Mononuclear cell (primary cell): ENCODE measurements around the gene NTRK3. TPM values are rescaled to one million over a fixed set of nuclear protein-coding genes. Genes with fewer than 3 reads are reported as not detected.

Source experiments
- H3K27me3 ChIP-seq: 2 replicates; pipeline ENCODE4 v1.6.0; 2011; ENCODE audit warnings: low read length, control low read depth; ENCODE audit not compliant: insufficient read depth
- H3K4me1 ChIP-seq: 2 replicates; pipeline ENCODE4 v1.5.1; 2011; ENCODE audit warnings: mild to moderate bottlenecking, low read length, control low read depth; ENCODE audit not compliant: insufficient read depth
- H3K4me3 ChIP-seq: 2 replicates; pipeline ENCODE4 v1.5.1; 2011; ENCODE audit warnings: mild to moderate bottlenecking, low read length, moderate library complexity
- H3K9me3 ChIP-seq: 2 replicates; pipeline ENCODE4 v1.5.1; 2011; ENCODE audit warnings: low read depth, mild to moderate bottlenecking, control low read depth, low read length
- total RNA-seq: library from RNA; depleted of rRNA; stranded (reverse); fragments of >200 nt; gene quantifications from one replicate; pipeline ENCODE4 v1.2.3, GENCODE V29; 2012

NTRK3 gene
- total RNA-seq, 1 donor: under 0.01 TPM

- H3K27me3 ChIP-seq: no peaks in the 10 kb centered on the region
- H3K4me1 ChIP-seq: no peaks in the 10 kb centered on the region
- H3K4me3 ChIP-seq: no peak overlapping the region
- H3K9me3 ChIP-seq: no peaks in the 10 kb centered on the region
These were observed 138.5 kb downstream of the NTRK3 start for GRCh38 chr15:88118035-88118434.

GRCh38 chr15:88115486-88116152, 140.9 kb downstream of the NTRK3 start:
- H3K27me3 ChIP-seq: no peaks in the 10 kb centered on the region
- H3K4me1 ChIP-seq: no peaks in the 10 kb centered on the region
- H3K4me3 ChIP-seq: no peak overlapping the region
- no peaks in the 10 kb centered on the region for H3K9me3 ChIP-seq

GRCh38 chr15:88113613-88114308, 142.8 kb downstream of the NTRK3 start:
- Histone ChIP-seq H3K9me3 (no peaks in the 10 kb centered on the region), H3K4me3 (no peak overlapping the region), H3K4me1 (no peaks in the 10 kb centered on the region), H3K27me3 (no peaks in the 10 kb centered on the region)

GRCh38 chr15:88108991-88109390, 147.5 kb downstream of the NTRK3 start:
- no peak overlapping the region for H3K4me3 ChIP-seq
- H3K4me1 ChIP-seq: no peaks in the 10 kb centered on the region
- no peaks in the 10 kb centered on the region for H3K27me3 ChIP-seq
- H3K9me3 ChIP-seq: no peaks in the 10 kb centered on the region

GRCh38 chr15:88108477-88108876, 148.1 kb downstream of the NTRK3 start:
- Histone ChIP-seq H3K27me3 (no peaks in the 10 kb centered on the region), H3K4me1 (no peaks in the 10 kb centered on the region), H3K9me3 (no peaks in the 10 kb centered on the region), H3K4me3 (no peak overlapping the region)

GRCh38 chr15:88106074-88106473, 150.5 kb downstream of the NTRK3 start:
- H3K4me1 ChIP-seq: no peaks in the 10 kb centered on the region
- no peaks in the 10 kb centered on the region for H3K27me3 ChIP-seq
- no peaks in the 10 kb centered on the region for H3K9me3 ChIP-seq
- H3K4me3 ChIP-seq: no peak overlapping the region

GRCh38 chr15:88104357-88104756, 152.2 kb downstream of the NTRK3 start:
- no peak overlapping the region for H3K4me3 ChIP-seq

GRCh38 chr15:88100181-88100580, 156.4 kb downstream of the NTRK3 start:
- no peak overlapping the region for H3K4me3 ChIP-seq
- no peaks in the 10 kb centered on the region for H3K4me1 ChIP-seq
- H3K9me3 ChIP-seq: no peaks in the 10 kb centered on the region
- no peaks in the 10 kb centered on the region for H3K27me3 ChIP-seq

More at GRCh38 chr15:88104357-88104756, 152.2 kb downstream of the NTRK3 start:
- Histone ChIP-seq H3K27me3 (no peaks in the 10 kb centered on the region), H3K9me3 (no peaks in the 10 kb centered on the region), H3K4me1 (no peaks in the 10 kb centered on the region)

- H3K27me3 ChIP-seq: no peaks in the 10 kb centered on the region
- H3K9me3 ChIP-seq: no peaks in the 10 kb centered on the region
- no peak overlapping the region for H3K4me3 ChIP-seq
- no peaks in the 10 kb centered on the region for H3K4me1 ChIP-seq
These were observed 158.2 kb downstream of the NTRK3 start for GRCh38 chr15:88098361-88098760.

GRCh38 chr15:88091444-88092016, 165.0 kb downstream of the NTRK3 start:
- Histone ChIP-seq H3K4me1 (no peaks in the 10 kb centered on the region), H3K9me3 (no peaks in the 10 kb centered on the region), H3K4me3 (no peak overlapping the region), H3K27me3 (no peaks in the 10 kb centered on the region)

- H3K4me1 ChIP-seq: no peaks in the 10 kb centered on the region
- no peaks in the 10 kb centered on the region for H3K9me3 ChIP-seq
- H3K4me3 ChIP-seq: no peak overlapping the region
- H3K27me3 ChIP-seq: no peaks in the 10 kb centered on the region
These were observed 166.0 kb downstream of the NTRK3 start for GRCh38 chr15:88090481-88091011.

- H3K27me3 ChIP-seq: no peaks in the 10 kb centered on the region
- no peaks in the 10 kb centered on the region for H3K4me1 ChIP-seq
- no peak overlapping the region for H3K4me3 ChIP-seq
- no peaks in the 10 kb centered on the region for H3K9me3 ChIP-seq
These were observed 166.8 kb downstream of the NTRK3 start for GRCh38 chr15:88089731-88090130.

GRCh38 chr15:88089024-88089620, 167.4 kb downstream of the NTRK3 start:
- Histone ChIP-seq H3K4me1 (no peaks in the 10 kb centered on the region), H3K27me3 (no peaks in the 10 kb centered on the region), H3K4me3 (no peak overlapping the region), H3K9me3 (no peaks in the 10 kb centered on the region)

- Histone ChIP-seq H3K4me3 (no peak overlapping the region), H3K4me1 (no peaks in the 10 kb centered on the region), H3K27me3 (no peaks in the 10 kb centered on the region), H3K9me3 (no peaks in the 10 kb centered on the region)
These were observed 172.5 kb downstream of the NTRK3 start for GRCh38 chr15:88083811-88084760.
